Prostate gland (tissue), 2 donors: Measurements from ENCODE around the gene FARP1.

Experiments used
- POLR2AphosphoS5 ChIP-seq: sonication (generic); formaldehyde crosslinking; IDR thresholded peaks from one replicate; pipeline ENCODE4 v1.6.1; 2017; ENCODE audit warnings: antibody characterized with exemption
- TF ChIP-seq, protein P1 (sequence below), 4 experiments: fragments of 200-600 bp in 2 of 4; fragments of 450-650 bp in 2 of 4; sonication (generic) in 2 of 4; IDR thresholded peaks; 1 replicate in 3 of 4; 2 replicates in 1 of 4; pipeline ENCODE4 v1.5.1; 2016 to 2019; ENCODE audit warnings: antibody characterized with exemption in 4 of 4, mild to moderate bottlenecking in 2 of 4, moderate library complexity in 2 of 4

GRCh38 chr13:98308086-98308911 lies 165.4 kb downstream of the FARP1 start:
- TF ChIP-seq, protein P1, sequence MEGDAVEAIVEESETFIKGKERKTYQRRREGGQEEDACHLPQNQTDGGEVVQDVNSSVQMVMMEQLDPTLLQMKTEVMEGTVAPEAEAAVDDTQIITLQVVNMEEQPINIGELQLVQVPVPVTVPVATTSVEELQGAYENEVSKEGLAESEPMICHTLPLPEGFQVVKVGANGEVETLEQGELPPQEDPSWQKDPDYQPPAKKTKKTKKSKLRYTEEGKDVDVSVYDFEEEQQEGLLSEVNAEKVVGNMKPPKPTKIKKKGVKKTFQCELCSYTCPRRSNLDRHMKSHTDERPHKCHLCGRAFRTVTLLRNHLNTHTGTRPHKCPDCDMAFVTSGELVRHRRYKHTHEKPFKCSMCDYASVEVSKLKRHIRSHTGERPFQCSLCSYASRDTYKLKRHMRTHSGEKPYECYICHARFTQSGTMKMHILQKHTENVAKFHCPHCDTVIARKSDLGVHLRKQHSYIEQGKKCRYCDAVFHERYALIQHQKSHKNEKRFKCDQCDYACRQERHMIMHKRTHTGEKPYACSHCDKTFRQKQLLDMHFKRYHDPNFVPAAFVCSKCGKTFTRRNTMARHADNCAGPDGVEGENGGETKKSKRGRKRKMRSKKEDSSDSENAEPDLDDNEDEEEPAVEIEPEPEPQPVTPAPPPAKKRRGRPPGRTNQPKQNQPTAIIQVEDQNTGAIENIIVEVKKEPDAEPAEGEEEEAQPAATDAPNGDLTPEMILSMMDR (IDR thresholded peaks at IDR 0.05): no peak
- TF ChIP-seq POLR2AphosphoS5: no peak
